Pancreas (tissue), 10 donors: Measurements from ENCODE around the gene ARNT2. TPM values are rescaled to one million over a fixed set of nuclear protein-coding genes. Genes with fewer than 3 reads are reported as not detected.

Source experiments
- ATAC-seq, 4 donors: fragments of 200-7000 bp; cut with Tn5 transposase; one replicate each; pipeline versions ENCODE4 v1.8.0 to v1.9.1; 2020; ENCODE audit warnings: mild to moderate bottlenecking in 4 of 4, moderate library complexity in 4 of 4
- DNase-seq, 6 donors: peaks; one replicate each; pipeline ENCODE4 v3.0.0-alpha.2; 2020
- FAIRE-seq: peaks from 2 replicates; lab custom pipeline; 2012; peaks lifted over from hg19 to GRCh38; lab: Jason Lieb, UNC
- H3K27ac ChIP-seq, 4 donors: fragments of 200-600 bp; sonication (generic); 1 replicate in 3 of 4; 2 replicates in 1 of 4; pipeline versions ENCODE4 v1.5.0 to v1.8.0; 2020
- H3K27me3 ChIP-seq, 4 donors: fragments of 200-600 bp; one replicate each; pipeline ENCODE4 v1.8.0; 2021
- H3K36me3 ChIP-seq, 3 donors: fragments of 200-600 bp; sonication (generic) in 1 of 3; one replicate each; pipeline versions ENCODE4 v1.5.0 to v1.8.0; 2020 to 2021
- H3K4me1 ChIP-seq, 3 donors: fragments of 200-600 bp; one replicate each; pipeline ENCODE4 v1.8.0; 2021
- H3K4me3 ChIP-seq, 4 donors: fragments of 200-600 bp; sonication (generic) in 2 of 4; one replicate each; pipeline versions ENCODE4 v1.5.0 to v1.8.0; 2020 to 2021
- H3K9me3 ChIP-seq, 4 donors: fragments of 200-600 bp; one replicate each; pipeline ENCODE4 v1.8.0; 2021
- CTCF ChIP-seq, 4 donors: fragments of 200-600 bp; sonication (generic) in 3 of 4; IDR thresholded peaks; one replicate each; pipeline versions ENCODE4 v1.5.0 to v1.8.0; 2021; ENCODE audit warnings: antibody characterized with exemption in 4 of 4
- WGBS, 2 donors: extraction: QIAGEN DNeasy Blood & Tissue Kit; methylation state at CpG; one replicate each; pipeline ENCODE4 v1.1.7; 2013; 5-methylcytosine and 5-hydroxymethylcytosine counted together
- intact Hi-C, 3 donors: fragments of 100-400 bp; cut with DNase I; formaldehyde crosslinking; loops; one replicate each; pipeline versions ENCODE4 v1.11.1 to v1.14.2; 2022
- polyA plus RNA-seq, 2 donors: library from polyadenylated mRNA; stranded (reverse); fragments of 200-250 nt; gene quantifications; one replicate each; pipeline ENCODE4 v1.2.3, GENCODE V29; 2013
- total RNA-seq, 6 donors: library from RNA; stranded (reverse); fragmentation: NEBNext Ultra II Directional in 4 of 6; extraction: Animal tissue kit (Norgen Biotek cat#: 25700) in 4 of 6; gene quantifications; one replicate each; pipeline versions ENCODE4 v1.2.1 to v1.2.4, GENCODE V29; 2021 to 2023
- donor health status: healthy with polysubstance abuse.
- donor health status: DM: no; HTN: no; CAD: no; lungs with moderate emphysema.
- donor health status: DM: no; HTN: no; CAD: no.
- donor health status: control.
- donor health status: control.
- donor health status: Bipolar disorder and iron deficiency.
- donor health status: DM: yes; HTN: yes; CAD: no.
- donor health status: DM: no; HTN: no; CAD: no.
- donor health status: DM: no; HTN: no; CAD: no.
- donor health status: DM: yes; HTN: yes; CAD: no.

The ARNT2 gene
- total and polyA plus RNA-seq, 8 donors, result 2.1 to 18.1 (median 5.4) TPM

GRCh38 chr15:80459380-80459779 is 55.2 kb downstream of the ARNT2 start:
- Histone ChIP-seq H3K4me1 (peaks cover 0 to 4% (median 0%) of the 10 kb centered on the region in 3 donors), H3K9me3 (no peaks in the 10 kb centered on the region), H3K36me3 (no peaks in the 10 kb centered on the region), H3K27ac (no peak overlapping the region), H3K27me3 (no peaks in the 10 kb centered on the region), H3K4me3 (no peak overlapping the region)
- no peak for ATAC-seq
- WGBS, 2 donors, result 40 to 70% methylated on average over 6 of the region's 6 CpGs
- DNase-seq, result no peak
- intact Hi-C loops, result loop anchor here in 1 of 3 donors (10.0 kb wide), 1 partner anchor 515 kb away; no protein-coding TSS in a partner anchor
- no peak for FAIRE-seq
- TF ChIP-seq CTCF (IDR thresholded peaks at IDR 0.05), result no peak

GRCh38 chr15:80459818-80460217 is 55.6 kb downstream of the ARNT2 start:
- DNase-seq (no peak), FAIRE-seq (no peak), ATAC-seq (no peak)
- no peak overlapping the region for H3K4me3 ChIP-seq
- intact Hi-C loops, result loop anchor here in 1 of 3 donors (10.0 kb wide), 1 partner anchor 515 kb away; no protein-coding TSS in a partner anchor
- WGBS, 2 donors, result 86 to 88% methylated on average over 3 of the region's 3 CpGs
- H3K36me3 ChIP-seq, result no peaks in the 10 kb centered on the region
- no peak overlapping the region for H3K27ac ChIP-seq
- H3K9me3 ChIP-seq, result no peaks in the 10 kb centered on the region
- peaks cover 0 to 2% (median 0%) of the 10 kb centered on the region in 3 donors for H3K4me1 ChIP-seq
- no peaks in the 10 kb centered on the region for H3K27me3 ChIP-seq
- no peak for TF ChIP-seq CTCF (IDR thresholded peaks at IDR 0.05)

- ATAC-seq (peak in 1 of 4 donors; percentile 33), FAIRE-seq (no peak), DNase-seq (no peak)
- no peak for TF ChIP-seq CTCF (IDR thresholded peaks at IDR 0.05)
- Histone ChIP-seq H3K27me3 (no peaks in the 10 kb centered on the region), H3K36me3 (no peaks in the 10 kb centered on the region), H3K4me3 (no peak overlapping the region), H3K4me1 (no peaks in the 10 kb centered on the region), H3K9me3 (no peaks in the 10 kb centered on the region), H3K27ac (no peak overlapping the region)
- WGBS, 2 donors, result 83 to 84% methylated on average over 14 of the region's 14 CpGs
- intact Hi-C loops, result no loop called here
Observed at GRCh38 chr15:80461356-80462095, 57.3 kb downstream of the ARNT2 start.

GRCh38 chr15:80462111-80462510 is 57.9 kb downstream of the ARNT2 start:
- WGBS, 2 donors, result 86 to 88% methylated on average over 6 of the region's 6 CpGs
- intact Hi-C loops, result no loop called here
- no peaks in the 10 kb centered on the region for H3K36me3 ChIP-seq

More at GRCh38 chr15:80462111-80462510, 57.9 kb downstream of the ARNT2 start:
- Histone ChIP-seq H3K9me3 (no peaks in the 10 kb centered on the region), H3K4me3 (no peak overlapping the region), H3K27me3 (no peaks in the 10 kb centered on the region), H3K4me1 (no peaks in the 10 kb centered on the region), H3K27ac (no peak overlapping the region)
- DNase-seq (no peak), ATAC-seq (no peak), FAIRE-seq (no peak)
- no peak for TF ChIP-seq CTCF (IDR thresholded peaks at IDR 0.05)
